Measurements from ENCODE around the gene SETDB2.

Gene SETDB2

GRCh38 chr13:49455007-49455398, 10.9 kb downstream of the SETDB2 start:
- Histone ChIP-seq H3K4me1 (ENCODE audit: control insufficient read depth in 2 of 2, insufficient read depth in 1 of 2, low read depth in 1 of 2, low read length in 2 of 2) (no peaks in the 10 kb centered on the region), H4K8ac (ENCODE audit: low read depth, low read length) (no peak overlapping the region), H3K27me3 (ENCODE audit: control insufficient read depth in 3 of 3, insufficient read depth in 3 of 3, low read depth in 1 of 3, low read length in 3 of 3) (no peaks in the 10 kb centered on the region), H2BK12ac (ENCODE audit: low read length) (no peak overlapping the region), H2AFZ (ENCODE audit: low read length) (no peak overlapping the region), H3K4me3 (ENCODE audit: low read length in 2 of 2) (no peak overlapping the region), H2AK5ac (ENCODE audit: low read depth, low read length) (no peak overlapping the region), H3K9me3 (replicated peaks in 1 of 2; ENCODE audit: control insufficient read depth in 2 of 2, insufficient read depth in 1 of 2, low read depth in 1 of 2, low read length in 2 of 2) (no peaks in the 10 kb centered on the region), H3K4ac (ENCODE audit: low read length) (no peak overlapping the region), H3K18ac (ENCODE audit: low read length) (no peak overlapping the region), H4K91ac (ENCODE audit: low read depth, low read length, poor library complexity) (no peak overlapping the region), H3K79me1 (ENCODE audit: low read depth, low read length) (no peaks in the 10 kb centered on the region), H3K27ac (replicated peaks; ENCODE audit: low read length) (no peak overlapping the region), H3K36me3 (replicated peaks in 1 of 2; ENCODE audit: control insufficient read depth in 2 of 2, insufficient read depth in 2 of 2, low read length in 2 of 2) (no peaks in the 10 kb centered on the region), H3K23ac (ENCODE audit: low read depth, low read length, poor library complexity) (no peak overlapping the region), H2BK120ac (ENCODE audit: low read depth, low read length) (no peak overlapping the region), H3K9ac (ENCODE audit: low read depth, low read length, poor library complexity) (no peak overlapping the region), H2BK15ac (ENCODE audit: low read length) (no peak overlapping the region), H3K4me2 (ENCODE audit: insufficient read depth, low read length, poor library complexity, severe bottlenecking) (no peak overlapping the region), H3K14ac (ENCODE audit: low read length) (no peak overlapping the region), H2BK5ac (ENCODE audit: low read length) (no peak overlapping the region)
- no peak for DNase-seq (ENCODE audit: low spot score)

GRCh38 chr13:49456156-49456555, 12.1 kb downstream of the SETDB2 start:
- H3K9me3 ChIP-seq (replicated peaks in 1 of 2; ENCODE audit: control insufficient read depth in 2 of 2, insufficient read depth in 1 of 2, low read depth in 1 of 2, low read length in 2 of 2), result no peaks in the 10 kb centered on the region
- H3K14ac ChIP-seq (ENCODE audit: low read length), result no peak overlapping the region
- H2BK120ac ChIP-seq (ENCODE audit: low read depth, low read length), result no peak overlapping the region
- no peak overlapping the region for H3K18ac ChIP-seq (ENCODE audit: low read length)
- no peak overlapping the region for H2AK5ac ChIP-seq (ENCODE audit: low read depth, low read length)
- no peak overlapping the region for H3K23ac ChIP-seq (ENCODE audit: low read depth, low read length, poor library complexity)
- H4K91ac ChIP-seq (ENCODE audit: low read depth, low read length, poor library complexity), result no peak overlapping the region
- H2BK12ac ChIP-seq (ENCODE audit: low read length), result no peak overlapping the region
- H3K27me3 ChIP-seq (ENCODE audit: control insufficient read depth in 3 of 3, insufficient read depth in 3 of 3, low read depth in 1 of 3, low read length in 3 of 3), result no peaks in the 10 kb centered on the region
- H3K27ac ChIP-seq (replicated peaks; ENCODE audit: low read length), result no peak overlapping the region
- H3K4me2 ChIP-seq (ENCODE audit: insufficient read depth, low read length, poor library complexity, severe bottlenecking), result no peak overlapping the region
- H2BK5ac ChIP-seq (ENCODE audit: low read length), result no peak overlapping the region
- DNase-seq (ENCODE audit: low spot score), result no peak
- H2BK15ac ChIP-seq (ENCODE audit: low read length), result no peak overlapping the region
- no peak overlapping the region for H2AFZ ChIP-seq (ENCODE audit: low read length)
- H3K79me1 ChIP-seq (ENCODE audit: low read depth, low read length), result no peaks in the 10 kb centered on the region
- WGBS, 2 donors (ENCODE audit: extremely low coverage in 2 of 2, insufficient read length in 2 of 2, insufficient replicate concordance in 1 of 2), result no CpG with 5 or more reads among the region's 1 CpG
- no peak overlapping the region for H3K4ac ChIP-seq (ENCODE audit: low read length)
- H3K9ac ChIP-seq (ENCODE audit: low read depth, low read length, poor library complexity), result no peak overlapping the region
- H3K36me3 ChIP-seq (replicated peaks in 1 of 2; ENCODE audit: control insufficient read depth in 2 of 2, insufficient read depth in 2 of 2, low read length in 2 of 2), result peaks cover 0 to 7% of the 10 kb centered on the region in 2 donors
- H3K4me3 ChIP-seq (ENCODE audit: low read length in 2 of 2), result no peak overlapping the region
- H4K8ac ChIP-seq (ENCODE audit: low read depth, low read length), result no peak overlapping the region
- H3K4me1 ChIP-seq (ENCODE audit: control insufficient read depth in 2 of 2, insufficient read depth in 1 of 2, low read depth in 1 of 2, low read length in 2 of 2), result no peaks in the 10 kb centered on the region

- no peak for DNase-seq (ENCODE audit: low spot score)
- Histone ChIP-seq H3K4ac (ENCODE audit: low read length) (no peak overlapping the region), H3K79me1 (ENCODE audit: low read depth, low read length) (no peaks in the 10 kb centered on the region), H3K4me3 (ENCODE audit: low read length in 2 of 2) (no peak overlapping the region), H3K9ac (ENCODE audit: low read depth, low read length, poor library complexity) (no peak overlapping the region), H3K18ac (ENCODE audit: low read length) (no peak overlapping the region), H3K23ac (ENCODE audit: low read depth, low read length, poor library complexity) (no peak overlapping the region), H3K14ac (ENCODE audit: low read length) (no peak overlapping the region), H4K91ac (ENCODE audit: low read depth, low read length, poor library complexity) (no peak overlapping the region), H2AK5ac (ENCODE audit: low read depth, low read length) (no peak overlapping the region), H3K27ac (replicated peaks; ENCODE audit: low read length) (no peak overlapping the region), H4K8ac (ENCODE audit: low read depth, low read length) (no peak overlapping the region), H3K9me3 (replicated peaks in 1 of 2; ENCODE audit: control insufficient read depth in 2 of 2, insufficient read depth in 1 of 2, low read depth in 1 of 2, low read length in 2 of 2) (peaks cover 4 to 6% of the 10 kb centered on the region in 2 donors), H3K4me1 (ENCODE audit: control insufficient read depth in 2 of 2, insufficient read depth in 1 of 2, low read depth in 1 of 2, low read length in 2 of 2) (no peaks in the 10 kb centered on the region), H2BK15ac (ENCODE audit: low read length) (no peak overlapping the region), H2BK5ac (ENCODE audit: low read length) (no peak overlapping the region), H3K36me3 (replicated peaks in 1 of 2; ENCODE audit: control insufficient read depth in 2 of 2, insufficient read depth in 2 of 2, low read length in 2 of 2) (peaks cover 5 to 17% of the 10 kb centered on the region in 2 donors), H2BK120ac (ENCODE audit: low read depth, low read length) (no peak overlapping the region), H3K27me3 (ENCODE audit: control insufficient read depth in 3 of 3, insufficient read depth in 3 of 3, low read depth in 1 of 3, low read length in 3 of 3) (no peaks in the 10 kb centered on the region), H3K4me2 (ENCODE audit: insufficient read depth, low read length, poor library complexity, severe bottlenecking) (no peak overlapping the region), H2BK12ac (ENCODE audit: low read length) (no peak overlapping the region), H2AFZ (ENCODE audit: low read length) (no peak overlapping the region)
- no CpG with 5 or more reads among the region's 7 CpGs for WGBS, 2 donors (ENCODE audit: extremely low coverage in 2 of 2, insufficient read length in 2 of 2, insufficient replicate concordance in 1 of 2)
Measured at GRCh38 chr13:49457221-49457620, 13.1 kb downstream of the SETDB2 start.

- Histone ChIP-seq H4K91ac (ENCODE audit: low read depth, low read length, poor library complexity) (no peak overlapping the region), H2AFZ (ENCODE audit: low read length) (no peak overlapping the region), H2BK12ac (ENCODE audit: low read length) (no peak overlapping the region), H3K23ac (ENCODE audit: low read depth, low read length, poor library complexity) (no peak overlapping the region), H3K4me1 (ENCODE audit: control insufficient read depth in 2 of 2, insufficient read depth in 1 of 2, low read depth in 1 of 2, low read length in 2 of 2) (no peaks in the 10 kb centered on the region), H3K36me3 (replicated peaks in 1 of 2; ENCODE audit: control insufficient read depth in 2 of 2, insufficient read depth in 2 of 2, low read length in 2 of 2) (peaks cover 5 to 37% of the 10 kb centered on the region in 2 donors), H3K4me3 (ENCODE audit: low read length in 2 of 2) (no peak overlapping the region), H3K4me2 (ENCODE audit: insufficient read depth, low read length, poor library complexity, severe bottlenecking) (no peak overlapping the region), H4K8ac (ENCODE audit: low read depth, low read length) (no peak overlapping the region), H2BK15ac (ENCODE audit: low read length) (no peak overlapping the region), H3K27ac (replicated peaks; ENCODE audit: low read length) (no peak overlapping the region), H2BK5ac (ENCODE audit: low read length) (no peak overlapping the region), H3K4ac (ENCODE audit: low read length) (no peak overlapping the region), H3K14ac (ENCODE audit: low read length) (no peak overlapping the region), H3K18ac (ENCODE audit: low read length) (no peak overlapping the region), H2AK5ac (ENCODE audit: low read depth, low read length) (no peak overlapping the region), H3K9ac (ENCODE audit: low read depth, low read length, poor library complexity) (no peak overlapping the region), H3K27me3 (ENCODE audit: control insufficient read depth in 3 of 3, insufficient read depth in 3 of 3, low read depth in 1 of 3, low read length in 3 of 3) (no peaks in the 10 kb centered on the region), H2BK120ac (ENCODE audit: low read depth, low read length) (no peak overlapping the region), H3K79me1 (ENCODE audit: low read depth, low read length) (no peaks in the 10 kb centered on the region), H3K9me3 (replicated peaks in 1 of 2; ENCODE audit: control insufficient read depth in 2 of 2, insufficient read depth in 1 of 2, low read depth in 1 of 2, low read length in 2 of 2) (peaks cover 8 to 24% of the 10 kb centered on the region in 2 donors)
- WGBS, 2 donors (ENCODE audit: extremely low coverage in 2 of 2, insufficient read length in 2 of 2, insufficient replicate concordance in 1 of 2), result no CpG with 5 or more reads among the region's 1 CpG
- DNase-seq (ENCODE audit: low spot score), result no peak
Measured at GRCh38 chr13:49459580-49459979, 15.5 kb downstream of the SETDB2 start.

All from neuronal stem cell (in vitro differentiated cells).